ENCODE data around the gene WRNIP1.
A peak's percentile ranks its signal among the peaks of the same experiment; 100 is the strongest.

WRNIP1 gene

DNA sequence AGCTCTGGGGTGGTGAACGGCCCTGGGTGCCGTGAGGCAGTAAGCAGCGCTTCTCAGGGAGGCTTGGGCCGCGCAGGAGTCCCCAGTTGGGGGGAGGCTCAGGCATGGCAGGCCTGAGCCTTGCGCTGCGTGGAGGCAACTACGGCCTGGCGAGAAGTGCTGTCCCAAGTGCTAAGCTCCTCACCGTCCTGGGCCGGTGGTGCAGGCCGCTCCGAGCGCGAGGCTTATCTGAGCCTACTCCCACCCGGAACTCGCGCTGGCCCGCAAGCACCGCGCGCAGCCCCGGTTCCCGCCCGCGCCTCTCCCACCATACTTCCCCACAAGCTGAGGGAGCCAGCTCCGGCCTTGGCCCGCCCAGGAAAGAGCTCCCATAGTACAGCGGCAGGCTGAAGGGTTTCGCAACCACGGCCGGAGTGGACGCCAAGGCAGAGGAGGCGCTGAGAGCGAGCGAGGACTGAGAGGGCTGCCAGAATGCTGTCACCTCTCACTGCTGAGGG lies 1.8 kb upstream of the WRNIP1 start:
- DNase-seq (ENCODE audit: low read depth): no peak

DNA sequence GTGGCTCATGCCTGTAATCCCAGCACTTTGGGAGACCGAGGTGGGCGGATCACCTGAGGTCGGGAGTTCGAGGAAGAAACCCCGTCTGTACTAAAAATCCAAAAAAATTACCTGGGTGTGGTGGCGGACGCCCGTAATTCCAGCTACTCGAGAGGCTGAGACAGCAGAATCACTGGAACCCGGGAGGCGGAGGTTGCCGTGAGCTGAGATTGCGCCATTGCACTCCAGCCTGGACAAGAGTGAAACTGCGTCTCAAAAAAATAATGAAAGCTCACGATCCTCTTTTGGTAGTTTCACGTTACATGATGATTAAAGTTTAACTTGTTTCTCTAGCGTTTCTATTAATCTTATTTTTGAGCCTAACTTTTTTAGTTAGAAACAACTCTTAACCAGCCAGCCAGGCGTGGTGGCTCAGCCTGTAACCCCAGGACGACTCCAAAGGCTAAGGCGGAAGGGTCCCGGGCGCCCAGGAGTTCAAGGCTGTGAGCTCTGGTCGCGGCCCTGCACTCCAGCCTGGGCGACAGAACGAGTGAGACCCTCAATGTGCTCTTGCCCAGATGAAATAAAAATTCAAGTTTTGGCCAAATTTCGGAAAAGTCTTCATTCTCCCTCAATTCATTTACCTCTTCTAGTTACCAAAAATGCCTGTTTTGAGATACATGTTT lies 1.2 kb upstream of the WRNIP1 start:
- DNase-seq (ENCODE audit: low read depth): no peak

DNA sequence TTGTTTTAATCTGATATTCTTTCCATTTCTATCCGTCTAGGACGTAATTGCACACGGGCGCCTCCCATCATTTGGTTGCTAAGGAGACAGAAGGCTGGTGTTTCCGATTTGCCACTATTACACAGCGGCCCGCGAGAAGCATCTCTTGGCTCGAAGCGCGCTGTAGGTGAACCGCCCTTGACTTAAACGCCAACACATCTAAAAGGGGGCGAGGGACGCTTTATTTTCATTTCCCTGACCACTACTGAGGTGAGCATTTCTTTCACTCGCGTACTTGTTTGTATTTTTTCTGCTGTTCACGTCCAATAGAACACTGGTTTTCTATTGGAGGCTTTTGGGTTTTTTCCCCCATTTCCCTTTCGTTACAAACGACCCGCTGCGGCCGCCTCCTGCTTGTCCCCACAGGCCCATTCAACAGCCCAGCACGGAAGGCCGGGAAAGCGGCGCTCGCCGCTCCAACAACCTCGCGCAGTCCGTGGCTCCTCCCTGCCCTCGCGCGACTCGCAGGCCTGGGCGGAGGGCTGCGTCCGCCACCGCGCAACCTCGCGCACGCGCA lies 505 bp upstream of the WRNIP1 start:
- peak; percentile 83 for DNase-seq (ENCODE audit: low read depth)

GRCh38 chr6:2765896-2766766 lies 938 bp downstream of the WRNIP1 start:
- peak; percentile 39 for DNase-seq (ENCODE audit: low read depth)

- peak; percentile 24 for DNase-seq (ENCODE audit: low read depth)
Measured at GRCh38 chr6:2766767-2767656, 1.8 kb downstream of the WRNIP1 start.

DNA sequence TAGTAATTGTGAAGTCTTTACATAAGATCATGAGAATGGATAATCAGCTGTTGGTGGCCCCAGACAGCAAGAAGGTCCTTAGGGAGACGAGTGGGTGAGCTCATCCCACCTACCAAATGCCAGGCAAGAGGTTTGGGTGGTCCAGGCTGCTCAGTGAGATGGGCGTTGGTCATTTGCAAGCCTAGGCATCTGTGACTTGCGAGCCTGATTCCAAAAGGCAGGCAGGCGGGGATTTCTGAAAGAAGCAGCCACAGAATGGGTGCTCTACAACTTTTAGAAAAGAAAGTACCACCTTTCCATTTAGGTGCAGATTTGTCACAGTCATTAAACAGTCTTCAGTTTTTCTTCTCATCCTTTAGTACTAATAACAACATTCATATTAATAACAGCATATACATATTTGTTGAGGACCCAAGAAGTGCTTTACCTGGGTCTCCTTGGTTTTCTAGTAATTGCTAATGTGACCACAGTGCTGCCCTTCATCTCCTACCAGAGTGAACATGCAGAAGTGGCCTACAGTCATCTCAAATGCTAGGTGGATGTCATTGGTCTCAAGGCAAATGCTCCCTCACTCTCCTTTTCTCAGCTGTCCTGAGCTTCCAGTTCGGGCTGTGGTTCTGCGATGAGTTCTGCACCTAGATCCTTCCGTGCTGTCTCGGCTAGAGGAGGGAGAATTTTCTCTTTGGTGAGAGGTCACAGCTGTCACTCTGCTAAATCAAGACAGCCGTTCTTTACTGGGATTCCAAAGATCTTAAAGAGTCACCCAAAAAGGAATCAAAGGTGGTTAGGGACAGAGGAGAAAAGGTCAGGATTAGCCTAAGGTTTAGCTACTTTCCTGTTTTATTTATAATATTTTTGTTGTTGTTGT lies 2.7 kb downstream of the WRNIP1 start:
- no peak for DNase-seq (ENCODE audit: low read depth)

GRCh38 chr6:2768696-2769095 lies 3.5 kb downstream of the WRNIP1 start:
- no peak for DNase-seq (ENCODE audit: low read depth)

DNA sequence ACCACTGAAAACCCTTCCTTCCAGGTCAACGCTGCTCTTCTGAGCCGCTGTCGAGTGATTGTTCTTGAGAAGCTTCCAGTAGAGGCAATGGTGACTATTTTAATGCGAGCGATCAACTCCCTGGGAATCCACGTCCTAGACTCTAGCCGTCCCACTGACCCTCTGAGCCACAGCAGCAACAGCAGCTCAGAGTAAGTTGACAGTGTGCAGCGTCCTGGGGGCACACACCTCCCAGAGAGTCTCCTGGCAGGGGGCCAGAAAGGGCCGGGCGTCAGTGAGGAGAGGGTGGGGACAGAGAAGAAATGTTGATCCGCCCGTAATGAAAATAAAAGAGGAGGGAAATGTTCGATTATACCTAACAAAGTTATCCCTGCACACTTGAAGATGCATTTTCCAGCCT lies 5.0 kb downstream of the WRNIP1 start:
- no peak for DNase-seq (ENCODE audit: low read depth)

- no peak for DNase-seq (ENCODE audit: low read depth)
Measured at GRCh38 chr6:2771079-2771478, 5.9 kb downstream of the WRNIP1 start.

DNA sequence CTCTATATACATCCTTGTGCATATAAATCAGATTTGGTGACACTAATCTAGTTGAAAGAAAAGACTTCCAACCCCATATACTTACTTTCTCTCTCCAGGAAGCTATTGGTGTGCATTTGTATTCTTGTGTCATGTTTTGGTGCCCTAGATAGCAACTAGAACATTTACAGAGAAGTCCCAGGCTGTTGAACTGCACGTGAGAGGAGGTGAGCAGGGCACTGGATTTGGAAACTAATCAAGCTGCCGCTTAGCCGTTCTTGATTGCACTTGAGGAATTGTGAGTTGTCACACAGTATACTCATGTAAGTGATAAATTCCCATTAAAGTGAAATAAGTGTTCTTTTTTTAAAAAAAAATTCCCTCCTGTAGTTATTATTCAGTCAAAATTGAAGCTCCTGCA lies 7.6 kb downstream of the WRNIP1 start:
- no peak for DNase-seq (ENCODE audit: low read depth)

GRCh38 chr6:2773449-2773848 lies 8.3 kb downstream of the WRNIP1 start:
- DNase-seq (ENCODE audit: low read depth): peak; percentile 45

DNA sequence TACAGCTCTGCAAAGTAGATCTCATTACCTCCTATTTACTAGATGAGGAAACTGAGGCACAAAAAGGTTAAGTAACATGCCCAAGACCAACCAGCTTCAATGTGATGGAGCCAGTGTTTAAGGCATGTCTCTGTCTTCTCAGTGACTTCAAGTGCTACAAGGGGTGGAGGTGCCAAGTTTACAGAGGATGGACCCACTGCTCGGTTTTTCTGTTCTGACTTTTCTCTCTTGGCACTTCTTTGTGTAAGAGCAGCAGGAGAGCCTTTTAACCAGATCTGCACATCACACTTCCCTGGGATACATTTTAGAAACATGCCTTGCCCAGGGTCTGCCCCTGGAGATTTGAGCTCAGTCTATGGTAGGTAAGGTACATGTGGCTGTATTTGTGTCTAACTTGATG lies 9.8 kb downstream of the WRNIP1 start:
- no peak for DNase-seq (ENCODE audit: low read depth)

DNA sequence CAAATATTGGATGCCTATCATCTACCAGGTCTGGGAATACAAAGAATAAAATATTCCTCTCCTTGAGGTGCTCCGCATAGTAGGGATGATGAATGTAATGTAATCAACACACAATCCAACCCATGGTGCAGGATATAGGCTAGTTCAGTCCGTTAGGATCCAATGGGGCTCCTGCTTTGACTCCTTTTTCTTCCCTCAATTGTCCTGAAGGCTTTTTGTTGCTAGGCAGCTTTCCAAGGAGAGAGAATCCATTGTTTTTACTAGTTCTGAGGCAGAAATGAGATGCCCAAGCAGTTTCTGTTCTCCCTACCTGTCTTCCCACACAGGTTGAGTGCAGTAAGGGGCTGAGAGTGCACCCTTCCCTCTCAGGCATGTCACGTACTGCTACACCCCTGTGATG lies 12.1 kb downstream of the WRNIP1 start:
- DNase-seq (ENCODE audit: low read depth): no peak

- DNase-seq (ENCODE audit: low read depth): no peak
Measured at GRCh38 chr6:2780102-2780737, 15.0 kb downstream of the WRNIP1 start.

GRCh38 chr6:2781685-2782355 lies 16.6 kb downstream of the WRNIP1 start:
- no peak for DNase-seq (ENCODE audit: low read depth)

DNA sequence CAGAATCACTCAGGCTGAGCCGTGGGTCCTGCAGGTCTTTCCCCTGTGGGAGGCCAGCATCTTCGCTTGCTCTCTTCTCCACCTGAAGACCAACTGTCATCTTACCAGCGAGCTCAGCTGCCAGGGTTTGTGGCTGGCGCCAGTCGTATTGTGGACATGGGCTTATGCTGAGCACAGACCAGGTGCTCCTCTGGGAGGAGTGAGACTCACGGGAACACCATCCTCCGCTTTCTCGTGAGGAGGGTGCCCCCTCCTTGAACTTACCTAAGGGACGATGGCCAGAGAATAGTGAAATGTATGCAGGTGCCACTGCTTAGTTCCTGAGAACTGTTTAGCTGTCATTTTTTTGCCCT lies 17.1 kb downstream of the WRNIP1 start:
- DNase-seq (ENCODE audit: low read depth): no peak

DNA sequence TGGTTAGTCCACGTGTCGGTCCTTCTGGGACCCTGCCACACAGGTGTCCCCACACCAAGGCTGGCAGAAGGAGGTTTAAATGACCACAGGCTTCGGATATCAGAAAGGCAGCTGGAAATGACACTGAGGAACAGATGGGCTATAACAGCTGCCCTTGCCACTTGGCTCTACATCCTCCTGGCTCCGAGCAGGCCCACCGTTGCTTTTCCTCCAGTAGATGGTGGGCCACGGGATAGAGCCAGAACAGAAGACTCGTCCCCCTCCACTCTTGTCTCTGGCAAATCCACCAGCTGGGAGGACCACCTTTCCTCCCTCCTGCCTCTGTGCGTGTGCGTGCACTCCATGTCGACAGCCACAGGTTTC lies 17.6 kb downstream of the WRNIP1 start:
- no peak for DNase-seq (ENCODE audit: low read depth)

DNA sequence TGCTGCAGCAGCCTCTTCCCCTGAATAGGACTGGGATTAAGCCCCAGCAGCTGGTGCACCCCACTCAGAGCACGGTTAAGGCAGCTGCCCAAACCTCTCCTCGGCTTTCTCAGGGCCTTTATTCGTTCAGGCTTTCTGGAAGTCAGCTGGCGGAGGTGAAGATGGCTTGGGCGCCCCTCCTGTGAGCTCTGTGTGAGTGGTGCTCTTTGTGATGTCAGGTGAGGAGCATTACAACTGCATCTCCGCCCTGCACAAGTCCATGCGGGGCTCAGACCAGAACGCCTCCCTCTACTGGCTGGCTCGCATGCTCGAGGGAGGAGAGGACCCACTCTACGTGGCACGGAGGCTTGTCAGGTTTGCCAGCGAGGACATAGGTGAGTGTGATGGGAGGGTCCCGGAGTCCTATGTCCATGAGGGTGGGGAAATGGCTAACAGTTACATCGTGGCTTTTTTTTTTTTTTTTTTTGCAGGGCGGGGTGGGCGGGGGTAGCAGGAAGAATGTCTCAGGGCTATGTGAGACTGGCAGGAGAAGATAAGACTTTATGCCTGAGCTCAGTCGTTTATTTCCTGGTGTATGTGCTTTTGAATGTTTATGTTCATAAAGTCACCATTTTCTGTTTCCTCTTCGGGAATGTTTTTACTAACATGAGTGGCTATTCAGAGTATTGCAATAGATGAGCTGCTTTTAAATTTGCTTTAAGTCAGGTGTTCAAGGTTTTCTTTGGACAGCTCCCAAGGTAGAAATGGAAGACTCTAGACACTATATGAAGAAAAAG lies 18.2 kb downstream of the WRNIP1 start:
- DNase-seq (ENCODE audit: low read depth): peak; percentile 17

DNA sequence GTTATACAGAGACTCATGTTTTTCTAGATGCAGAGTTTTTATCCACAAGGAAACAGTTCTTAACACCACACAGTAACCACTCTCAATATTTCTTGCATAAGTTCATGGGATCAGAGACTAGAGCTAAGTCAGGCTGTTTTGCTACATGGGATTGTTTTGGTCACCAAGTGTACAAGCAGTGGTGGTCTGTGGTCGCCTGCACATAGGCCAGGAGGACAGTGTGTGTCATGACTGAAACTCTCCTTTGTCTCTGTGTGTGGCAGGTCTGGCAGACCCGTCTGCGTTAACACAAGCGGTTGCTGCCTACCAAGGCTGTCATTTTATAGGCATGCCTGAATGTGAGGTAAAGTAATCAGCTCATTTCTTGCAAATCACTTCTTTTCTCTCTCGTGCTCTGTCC lies 18.9 kb downstream of the WRNIP1 start:
- DNase-seq (ENCODE audit: low read depth): no peak

Measured in iris pigment epithelial cell (primary cell).